LNCaP clone FGC (cell line): ENCODE measurements around the gene KIRREL3.

ENCODE experiments used
- DNase-seq: peaks from one replicate; pipeline ENCODE4 v3.0.0-alpha.2; 2011; ENCODE audit warnings: low read depth
- H3K4me3 ChIP-seq: 2 replicates; pipeline ENCODE4 v1.5.1; 2011; ENCODE audit warnings: mild to moderate bottlenecking, low read depth, low read length, control low read depth
- CTCF ChIP-seq: IDR thresholded peaks from 2 replicates; pipeline ENCODE4 v1.5.1; 2012; ENCODE audit warnings: mild to moderate bottlenecking; ENCODE audit not compliant: control insufficient read depth, insufficient read depth; ENCODE audit errors: extremely low read depth

The KIRREL3 gene

DNA sequence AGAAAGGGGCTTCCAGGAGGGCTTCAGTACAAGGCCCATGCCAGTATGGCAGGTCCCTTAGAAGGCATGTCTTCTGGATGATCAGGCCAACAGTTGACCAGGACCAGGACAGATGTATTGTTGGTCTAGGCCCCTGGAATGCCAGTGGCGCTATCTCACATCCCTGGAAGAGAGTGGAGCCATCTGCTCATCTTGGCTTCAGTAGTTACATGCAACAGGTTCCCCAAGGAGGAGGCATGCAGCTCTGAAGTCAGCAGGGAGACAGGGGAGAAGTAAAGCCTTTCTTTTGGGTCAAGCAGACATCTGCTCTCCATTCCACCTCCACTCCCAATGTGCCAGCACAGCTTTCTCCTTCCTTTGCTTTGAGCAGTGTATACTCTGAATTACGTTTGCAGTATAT, 244.1 kb downstream of the KIRREL3 start:
- no peak for DNase-seq
- no peak for TF ChIP-seq CTCF
- no peak overlapping the region for H3K4me3 ChIP-seq

DNA sequence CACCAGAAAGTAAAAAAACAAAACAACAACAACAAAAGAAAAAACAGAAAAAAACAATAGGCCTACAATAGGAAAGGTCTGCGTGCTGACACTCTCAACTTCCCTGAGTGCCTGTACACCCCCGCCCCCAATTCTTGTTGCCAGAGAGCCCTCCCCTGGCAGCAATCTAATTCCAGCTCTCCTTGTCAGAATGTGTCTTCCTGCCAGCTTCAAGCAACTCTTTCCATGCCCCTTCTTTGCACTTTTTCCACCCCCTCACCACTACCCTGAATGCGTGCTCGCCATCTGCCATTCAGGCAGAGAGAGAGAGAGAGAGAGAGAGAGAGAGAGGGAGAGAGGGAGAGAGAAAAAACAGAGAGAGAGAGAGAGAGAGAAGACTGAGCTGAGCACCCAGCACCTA, 245.0 kb downstream of the KIRREL3 start:
- no peak overlapping the region for H3K4me3 ChIP-seq
- DNase-seq: no peak
- no peak for TF ChIP-seq CTCF

- no peak for DNase-seq
- TF ChIP-seq CTCF: no peak
- H3K4me3 ChIP-seq: no peak overlapping the region
These were observed 245.8 kb downstream of the KIRREL3 start for GRCh38 chr11:126754591-126755426.

DNA sequence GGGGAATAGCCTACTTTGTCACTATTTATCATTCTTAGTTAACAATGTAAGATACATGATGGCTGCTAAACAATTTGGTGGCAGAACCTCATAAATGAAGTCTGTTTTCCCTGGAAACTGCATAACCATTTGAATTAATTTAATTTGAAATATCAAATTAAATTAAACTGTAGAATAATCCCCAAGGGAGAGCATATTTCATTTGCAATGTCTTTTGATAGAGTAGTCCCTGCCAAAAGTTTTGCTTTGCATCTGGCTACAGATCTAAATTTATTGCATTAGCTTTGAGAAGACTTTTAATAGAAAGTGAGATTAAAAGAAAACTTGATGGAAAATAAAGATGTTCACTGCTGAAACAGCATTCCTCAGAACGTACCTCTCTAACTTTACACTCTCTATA, 246.6 kb downstream of the KIRREL3 start:
- DNase-seq: no peak
- TF ChIP-seq CTCF: no peak
- no peak overlapping the region for H3K4me3 ChIP-seq

DNA sequence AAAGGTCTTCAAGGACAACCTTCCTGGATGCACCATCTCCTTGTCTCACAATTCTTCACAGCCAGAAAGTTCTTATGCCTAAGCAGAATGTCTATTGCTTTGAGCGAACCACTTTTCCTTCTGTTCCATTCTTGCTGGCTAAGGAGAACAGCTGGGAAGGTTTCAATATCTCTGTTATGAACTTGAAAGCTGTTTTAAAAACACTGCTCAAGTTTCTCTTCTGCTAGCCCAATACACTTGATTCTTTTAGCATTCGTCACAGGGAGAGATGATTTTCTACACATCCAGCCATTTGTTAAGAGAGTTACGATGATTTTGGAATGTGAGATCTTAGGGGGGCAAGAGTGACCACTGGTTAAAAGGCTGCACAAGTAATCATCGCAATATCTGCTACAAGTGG, 249.3 kb downstream of the KIRREL3 start:
- no peak overlapping the region for H3K4me3 ChIP-seq
- no peak for TF ChIP-seq CTCF
- DNase-seq: no peak

GRCh38 chr11:126748793-126749192, 251.8 kb downstream of the KIRREL3 start:
- no peak for DNase-seq
- no peak for TF ChIP-seq CTCF
- H3K4me3 ChIP-seq: no peak overlapping the region
